Articular chondrocyte of knee joint (primary cell): ENCODE results near the gene KCTD14. TPM values are rescaled to one million over a fixed set of nuclear protein-coding genes. Genes with fewer than 3 reads are reported as not detected.

Experiments
- total RNA-seq: library from RNA; depleted of rRNA; stranded (reverse); fragments of >200 nt; gene quantifications from 2 replicates; pipeline ENCODE4 v1.2.3, GENCODE V29; 2012

The KCTD14 gene
- 1.7 and 3.7 TPM in 2 replicates for total RNA-seq

GRCh38 chr11:78022397-78023396 is at the start of gene KCTD14:
Gene KCTD14 (minus strand): TSS chr11:78023276. CDS start chr11:78023249, 27 bp downstream.

DNA sequence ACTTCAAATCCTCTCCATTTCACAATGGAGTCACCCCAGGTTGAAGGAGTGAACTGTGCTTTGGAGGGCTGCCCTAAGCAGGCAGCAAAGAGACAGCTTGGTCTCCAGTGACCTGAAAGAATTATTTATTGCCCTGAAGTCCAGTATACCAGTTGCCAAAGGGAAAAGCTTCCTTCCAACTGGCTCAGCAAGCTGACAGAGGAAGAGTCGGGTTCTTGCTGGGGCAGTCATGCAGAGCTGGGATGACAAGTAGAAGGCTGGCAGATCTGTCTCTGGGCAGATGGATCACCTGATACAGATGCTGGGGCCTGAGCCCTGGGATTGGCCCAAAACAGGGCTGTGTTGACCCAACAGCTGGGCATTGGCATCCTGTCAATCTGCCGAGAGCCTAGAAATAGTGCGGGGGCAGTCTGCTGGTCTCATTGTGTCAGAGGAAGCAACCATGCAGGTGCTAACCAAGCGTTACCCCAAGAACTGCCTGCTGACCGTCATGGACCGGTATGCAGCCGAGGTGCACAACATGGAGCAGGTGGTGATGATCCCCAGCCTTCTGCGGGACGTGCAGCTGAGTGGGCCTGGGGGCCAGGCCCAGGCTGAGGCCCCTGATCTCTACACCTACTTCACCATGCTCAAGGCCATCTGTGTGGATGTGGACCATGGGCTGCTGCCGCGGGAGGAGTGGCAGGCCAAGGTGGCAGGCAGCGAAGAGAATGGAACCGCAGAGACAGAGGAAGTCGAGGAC is 40.5 kb upstream of the KCTD14 start, which contains the start of gene THRSP:
Gene THRSP (plus strand): TSS at position 422 of the 742 bp plus-strand sequence. CDS start 21 bp downstream, at position 443.

DNA sequence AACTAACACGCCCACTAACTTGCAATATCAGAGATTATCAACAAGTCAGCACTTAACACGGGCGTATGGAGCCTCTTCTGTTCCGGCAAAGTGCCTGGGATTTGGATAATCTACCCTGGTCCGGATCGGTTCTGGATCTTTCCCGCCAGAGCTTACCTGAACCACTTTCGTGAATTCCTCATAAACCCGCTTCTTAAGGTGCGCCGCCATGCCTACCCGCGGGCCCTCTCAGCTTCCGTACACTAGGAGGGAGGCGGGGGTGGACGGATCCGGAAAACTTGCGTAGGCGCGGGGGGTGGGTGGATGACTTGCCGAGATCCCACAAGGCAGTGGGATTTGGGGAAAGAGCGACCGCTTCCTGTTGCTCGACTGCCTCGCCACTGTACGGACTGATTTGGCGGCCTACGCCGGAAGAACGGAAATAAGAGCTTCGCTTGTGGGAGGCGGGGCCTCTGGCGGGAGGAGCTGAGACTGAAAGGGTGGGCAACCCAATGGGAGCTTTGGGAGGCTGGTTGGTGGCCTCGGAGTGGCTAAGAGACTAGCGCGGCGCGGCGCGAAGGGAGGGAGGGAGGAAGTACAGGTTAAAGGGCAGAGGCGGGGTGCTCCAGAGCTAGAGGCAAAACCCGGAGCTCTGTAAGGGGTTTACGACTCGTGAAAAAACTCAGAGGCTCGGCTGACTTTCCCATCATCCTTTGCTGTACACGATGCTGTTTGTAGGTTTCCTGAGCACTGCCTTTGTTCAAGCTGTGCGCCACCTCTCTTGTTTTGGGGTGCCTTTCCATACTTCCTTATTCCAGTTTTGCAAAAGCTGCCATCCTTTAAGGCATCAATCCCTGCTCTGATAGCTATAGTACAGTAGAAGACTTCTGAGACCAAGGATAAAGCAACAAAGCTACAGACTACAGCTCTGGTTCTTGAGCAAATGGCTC is 28.4 kb downstream of the KCTD14 start, which contains the start of gene INTS4:
Gene INTS4 (minus strand): TSS at position 235 of the 929 bp plus-strand sequence. CDS start 25 bp downstream, at position 210.

Other genes starting within 250 kb of the KCTD14 start
- gene RSF1, start 202.6 kb downstream of the KCTD14 start, total RNA-seq = 38.6 and 41.4 TPM in 2 replicates
- gene AAMDC, start 202.1 kb downstream of the KCTD14 start, total RNA-seq = 18.2 and 20.0 TPM in 2 replicates
- gene INTS4, start 28.6 kb downstream of the KCTD14 start, total RNA-seq = 37.0 and 41.7 TPM in 2 replicates
- gene THRSP, start 40.6 kb upstream of the KCTD14 start, total RNA-seq = 0.13 TPM in 1 of 2 replicates, not detected in the other
- 69.2 and 117 TPM in 2 replicates for gene NDUFC2, start 56.6 kb upstream of the KCTD14 start, total RNA-seq
- gene ALG8, start 116.3 kb upstream of the KCTD14 start, total RNA-seq = 39.7 and 50.4 TPM in 2 replicates
- gene KCTD21, start 165.3 kb upstream of the KCTD14 start, total RNA-seq = 10.6 and 13.8 TPM in 2 replicates
- 11.6 and 13.5 TPM in 2 replicates for gene USP35, start 165.6 kb upstream of the KCTD14 start, total RNA-seq